Activated CD8-positive, alpha-beta T cell treated with anti-CD3 and anti-CD28 coated beads for 36 hours (primary cell): ENCODE results near the gene OSBPL8. TPM values are rescaled to one million over a fixed set of nuclear protein-coding genes. Genes with fewer than 3 reads are reported as not detected.

Experiments used
- ATAC-seq: fragments of 200-7000 bp; cut with Tn5 transposase; one replicate; pipeline ENCODE4 v1.10.0; 2021; ENCODE audit warnings: mild to moderate bottlenecking, moderate library complexity
- CTCF ChIA-PET: fragments of 350-600 bp; sonication (Branson Sonifier 250); formaldehyde crosslinking; loops from one replicate; lab custom pipeline; 2021; ENCODE audit warnings: antibody characterized with exemption; lab: Charles Lee
- POLR2A ChIA-PET: fragments of 350-600 bp; sonication (Branson Sonifier 250); formaldehyde crosslinking; loops from one replicate; lab custom pipeline; 2021; ENCODE audit warnings: antibody characterized with exemption; lab: Charles Lee
- DNase-seq: peaks from one replicate; pipeline ENCODE4 v3.0.0-alpha.2; 2020
- H3K27ac Mint-ChIP-seq: one replicate; pipeline ENCODE4 v1.8.0; 2021; ENCODE audit warnings: mild to moderate bottlenecking, mixed read lengths
- H3K27me3 Mint-ChIP-seq: one replicate; pipeline ENCODE4 v1.8.0; 2021; ENCODE audit warnings: mixed read lengths
- H3K36me3 Mint-ChIP-seq: one replicate; pipeline ENCODE4 v1.8.0; 2021; ENCODE audit warnings: low read depth, mixed read lengths
- H3K4me1 Mint-ChIP-seq: one replicate; pipeline ENCODE4 v1.8.0; 2021; ENCODE audit warnings: low read depth, mixed read lengths
- H3K4me3 Mint-ChIP-seq: one replicate; pipeline ENCODE4 v1.8.0; 2021; ENCODE audit warnings: mild to moderate bottlenecking, moderate library complexity, mixed read lengths
- H3K9me3 Mint-ChIP-seq: one replicate; pipeline ENCODE4 v1.8.0; 2021; ENCODE audit warnings: mixed read lengths
- CTCF ChIP-seq: fragments of 200-600 bp; IDR thresholded peaks from one replicate; pipeline ENCODE4 v1.8.0; 2022; ENCODE audit warnings: antibody characterized with exemption, mild to moderate bottlenecking
- intact Hi-C: fragments of 100-400 bp; cut with micrococcal nuclease; formaldehyde crosslinking; loops from one replicate; pipeline ENCODE4 v1.10.0; 2022
- total RNA-seq, 2 experiments: library from RNA; stranded (reverse); gene quantifications; one replicate each; pipeline ENCODE4 v1.2.3, GENCODE V29; 2021

The OSBPL8 gene
- total RNA-seq, 2 experiments from 2014 or later, result 81.1 to 85.6 TPM

- CTCF ChIA-PET, result interaction anchor here (0.8 to 1.4 kb wide), 2 partner anchors 15 to 115 kb away, joined by 3 to 5 read pairs; no protein-coding TSS in a partner anchor
- intact Hi-C loops, result loop anchor here (10.0 kb wide), 1 partner anchor 83 kb away; the partner anchor contains the start of gene OSBPL8
- no peak for DNase-seq
- Mint-ChIP-seq H3K27me3 (no peaks in the 10 kb centered on the region), H3K4me1 (peaks cover 11% of the 10 kb centered on the region), H3K27ac (no peak overlapping the region), H3K9me3 (no peaks in the 10 kb centered on the region), H3K4me3 (no peak overlapping the region), H3K36me3 (peaks cover 1% of the 10 kb centered on the region)
- no peak for ATAC-seq
- TF ChIP-seq CTCF, result no peak
- POLR2A ChIA-PET, result no interaction called here
These were observed 88.0 kb downstream of the OSBPL8 start for GRCh38 chr12:76471579-76471978.

GRCh38 chr12:76470028-76470939, 89.3 kb downstream of the OSBPL8 start:
- DNase-seq (peak; percentile 20), ATAC-seq (peak; percentile 82)
- no peaks in the 10 kb centered on the region for H3K9me3 Mint-ChIP-seq
- H3K27ac Mint-ChIP-seq, result no peak overlapping the region
- H3K36me3 Mint-ChIP-seq, result peaks cover 1% of the 10 kb centered on the region
- no peak overlapping the region for H3K4me3 Mint-ChIP-seq
- H3K27me3 Mint-ChIP-seq, result no peaks in the 10 kb centered on the region
- no peak for TF ChIP-seq CTCF
- intact Hi-C loops, result loop anchor here (10.0 kb wide), 1 partner anchor 85 kb away; the partner anchor contains the start of gene OSBPL8
- ChIA-PET CTCF (interaction anchor here (1.8 to 3.0 kb wide), 2 partner anchors 14 to 116 kb away, joined by 6 to 14 read pairs; no protein-coding TSS in a partner anchor), POLR2A (interaction anchor here (1.4 kb wide), 1 partner anchor 89 kb away, joined by 3 read pairs; the partner anchor contains the start of gene OSBPL8)
- H3K4me1 Mint-ChIP-seq, result peaks cover 11% of the 10 kb centered on the region

- ChIA-PET POLR2A (interaction anchor here (0.7 kb wide), 1 partner anchor 250 kb away, joined by 3 read pairs; no protein-coding TSS in a partner anchor), CTCF (interaction anchor here (3.6 kb wide), 1 partner anchor 8 kb away, joined by 17 read pairs; no protein-coding TSS in a partner anchor)
- intact Hi-C loops, result no loop called here
- Mint-ChIP-seq H3K9me3 (no peaks in the 10 kb centered on the region), H3K27me3 (no peaks in the 10 kb centered on the region), H3K36me3 (no peaks in the 10 kb centered on the region), H3K4me1 (peaks cover 37% of the 10 kb centered on the region), H3K27ac (no peak overlapping the region), H3K4me3 (no peak overlapping the region)
- no peak for TF ChIP-seq CTCF
- ATAC-seq (no peak), DNase-seq (no peak)
These were observed 94.9 kb downstream of the OSBPL8 start for GRCh38 chr12:76464631-76465166.

GRCh38 chr12:76462668-76463224, 96.8 kb downstream of the OSBPL8 start:
- intact Hi-C loops, result no loop called here
- no peak for TF ChIP-seq CTCF
- no peaks in the 10 kb centered on the region for H3K9me3 Mint-ChIP-seq
- H3K36me3 Mint-ChIP-seq, result no peaks in the 10 kb centered on the region
- H3K4me3 Mint-ChIP-seq, result no peak overlapping the region
- H3K27me3 Mint-ChIP-seq, result no peaks in the 10 kb centered on the region
- POLR2A ChIA-PET, result no interaction called here
- DNase-seq (no peak), ATAC-seq (no peak)
- H3K27ac Mint-ChIP-seq, result no peak overlapping the region
- CTCF ChIA-PET, result interaction anchor here (1.0 to 1.6 kb wide), 2 partner anchors 85 to 124 kb away, joined by 3 to 9 read pairs; no protein-coding TSS in a partner anchor
- peaks cover 38% of the 10 kb centered on the region for H3K4me1 Mint-ChIP-seq
